GM19372 (cell line): ENCODE measurements around the gene TTC7B.
A peak's percentile ranks its signal among the peaks of the same experiment; 100 is the strongest.

Source experiments
- ATAC-seq: cut with Tn5 transposase; IDR thresholded peaks from one replicate; pipeline ENCODE4 v1.9.1; 2021; ENCODE audit warnings: mild to moderate bottlenecking, low read depth, moderate library complexity; ENCODE audit not compliant: unreplicated experiment

The TTC7B gene

DNA sequence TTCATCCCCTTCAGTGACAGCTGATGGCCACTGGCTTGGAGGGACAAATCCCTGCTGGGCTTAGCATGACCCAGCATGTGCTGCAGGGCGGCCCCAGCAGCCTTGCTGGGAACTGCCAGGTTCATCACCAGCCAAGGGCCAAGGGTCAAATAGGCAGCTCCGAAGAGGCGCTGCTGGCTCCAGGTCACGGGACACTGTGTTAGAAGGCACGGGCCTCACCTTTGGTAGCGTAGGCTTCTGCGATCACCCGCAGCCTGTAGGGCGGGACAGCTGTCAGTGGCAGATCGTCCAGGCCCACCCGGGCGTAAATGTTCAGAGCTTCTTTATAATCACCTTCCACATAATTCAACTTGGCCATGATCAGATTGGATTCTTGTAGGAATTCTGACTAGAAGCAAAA, 35.7 kb downstream of the TTC7B start:
- no peak for ATAC-seq

DNA sequence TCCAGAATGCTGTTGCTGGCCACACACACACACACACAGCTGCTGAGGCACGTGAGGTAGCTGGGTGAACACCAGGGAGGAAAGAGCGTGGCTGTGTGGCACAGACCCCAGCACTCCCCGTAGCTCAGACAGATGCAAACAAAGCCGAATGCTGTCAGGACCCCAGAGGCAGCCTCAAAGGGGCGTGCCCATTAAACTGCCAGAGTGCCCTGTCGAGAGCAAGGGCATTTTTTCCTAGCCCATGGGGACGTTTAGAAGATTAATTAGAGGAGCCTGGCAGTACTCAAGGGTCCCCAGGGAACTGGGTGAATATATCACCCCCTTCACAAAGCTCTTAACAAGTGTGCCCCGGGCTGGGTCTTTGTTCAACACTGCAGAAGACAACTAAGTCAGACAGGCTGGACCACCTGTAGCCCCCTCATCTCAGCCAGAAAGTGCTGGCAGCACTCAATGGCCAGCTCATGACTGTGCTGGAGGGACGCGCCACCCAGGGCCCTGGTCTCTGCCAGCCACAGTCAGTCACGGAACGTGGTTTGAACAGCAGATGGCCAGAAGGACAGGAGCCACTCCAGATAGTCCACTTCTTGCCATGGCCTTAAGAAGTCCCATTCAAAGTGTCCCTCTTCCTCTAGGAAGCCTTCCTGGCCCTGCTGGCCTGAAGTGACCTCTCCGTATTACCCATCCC, 37.5 kb downstream of the TTC7B start:
- no peak for ATAC-seq

DNA sequence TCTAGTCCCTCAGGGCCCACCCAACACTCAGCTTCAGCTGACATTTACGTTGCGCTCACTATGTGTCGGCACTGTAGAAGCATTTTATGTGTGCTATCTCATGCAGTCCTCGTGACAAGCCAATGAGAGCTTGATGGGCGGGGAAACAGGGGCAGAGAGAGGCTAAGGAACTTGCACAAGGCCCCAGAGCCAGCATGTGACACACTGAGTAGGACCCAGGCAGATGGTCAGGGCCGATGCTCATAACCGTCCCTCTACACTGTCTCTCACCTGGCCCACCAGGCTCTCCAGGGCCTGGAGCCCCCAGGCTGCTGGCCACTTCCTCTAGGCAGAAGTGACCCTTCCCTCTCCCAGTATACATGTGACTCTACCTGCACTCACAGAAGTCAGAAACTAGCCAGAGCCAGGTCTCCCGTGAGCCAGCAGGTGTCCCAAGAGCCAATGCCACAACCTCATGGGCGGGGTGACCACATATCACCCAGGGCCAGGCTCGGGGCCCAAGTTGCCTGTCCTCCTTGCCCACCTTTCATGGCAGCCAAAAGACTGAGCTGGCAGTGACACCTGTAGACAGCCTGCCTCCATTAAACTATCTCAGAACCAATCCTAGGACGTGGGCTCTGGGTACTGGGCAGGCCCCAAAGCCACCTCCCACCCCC, 38.3 kb downstream of the TTC7B start:
- no peak for ATAC-seq

DNA sequence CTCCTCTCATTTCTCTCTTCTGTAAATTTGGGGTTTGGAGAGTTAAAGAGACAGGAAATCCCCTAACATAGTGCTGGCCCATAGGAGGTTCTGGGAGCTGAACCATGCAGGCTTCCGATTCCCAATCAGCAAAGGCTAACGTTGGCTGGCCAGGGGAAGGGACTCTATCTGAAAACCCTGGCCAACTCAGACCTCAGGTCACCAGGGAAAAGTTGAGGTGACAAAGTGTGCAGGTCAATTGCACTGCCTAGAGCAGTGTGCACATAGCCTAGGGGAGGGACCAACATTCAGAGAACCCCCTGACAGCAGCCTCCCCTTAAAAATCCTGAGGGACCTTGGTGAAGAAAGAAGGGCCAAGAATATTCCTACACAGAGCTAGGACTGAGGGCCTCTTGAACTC, 38.9 kb downstream of the TTC7B start:
- ATAC-seq, result no peak

DNA sequence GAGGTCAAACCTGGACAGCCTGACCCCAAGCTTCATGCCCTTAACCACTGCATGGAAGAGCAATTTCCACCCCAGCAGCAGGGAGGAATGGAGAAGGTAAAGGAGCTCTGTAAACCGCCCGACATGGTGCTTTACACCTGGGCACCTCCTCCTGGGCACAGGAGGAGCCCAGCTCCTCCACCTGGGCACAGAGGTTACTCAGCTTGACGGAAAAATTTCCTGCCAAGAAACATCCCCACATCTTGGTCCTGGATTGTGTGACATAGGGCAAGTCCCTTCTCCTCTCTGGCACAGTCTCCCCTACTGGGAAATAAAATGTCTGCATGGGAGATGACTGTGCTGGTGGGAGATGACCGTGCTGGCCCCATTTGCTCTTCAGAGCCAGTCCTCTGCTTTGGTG, 40.8 kb downstream of the TTC7B start:
- ATAC-seq, result no peak

DNA sequence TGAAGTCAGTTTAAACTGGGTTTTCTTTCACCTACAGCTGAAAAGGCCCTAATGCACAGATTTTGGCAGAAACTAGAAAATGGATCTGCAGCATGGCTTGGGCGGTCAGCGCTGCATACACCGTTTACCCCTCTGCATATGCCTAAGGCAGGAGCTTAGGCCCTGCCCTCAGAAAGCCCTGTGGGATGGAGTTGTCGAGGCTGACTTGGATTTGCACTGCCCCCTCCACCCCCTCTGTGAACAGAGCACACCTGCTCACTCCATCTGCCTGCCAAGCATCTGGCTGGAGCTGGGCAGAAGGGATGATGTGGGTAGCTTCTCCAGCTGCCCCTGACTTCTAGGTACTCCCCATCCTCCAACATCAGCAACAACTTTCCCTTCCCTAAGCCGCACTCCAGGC, 41.9 kb downstream of the TTC7B start:
- ATAC-seq, result no peak

DNA sequence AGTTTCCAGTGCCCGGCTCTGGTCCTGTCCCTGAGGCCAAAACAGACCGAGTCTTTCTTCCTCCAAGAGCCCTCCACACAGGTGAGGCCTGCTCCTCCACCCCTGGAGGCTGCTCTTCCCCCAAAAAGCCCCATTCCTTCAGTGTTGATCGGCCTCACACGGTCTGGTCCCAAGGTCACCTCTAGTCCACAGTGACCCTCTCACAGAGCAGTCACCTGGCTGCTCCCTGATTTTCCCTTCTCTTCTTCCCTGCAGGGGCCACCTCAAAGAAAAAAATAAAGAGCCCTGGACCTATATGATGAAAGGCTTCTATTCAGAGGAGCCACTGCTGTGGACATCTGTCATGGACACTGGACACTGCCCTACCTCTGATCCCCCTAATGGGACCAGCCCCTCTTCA, 42.5 kb downstream of the TTC7B start:
- no peak for ATAC-seq

DNA sequence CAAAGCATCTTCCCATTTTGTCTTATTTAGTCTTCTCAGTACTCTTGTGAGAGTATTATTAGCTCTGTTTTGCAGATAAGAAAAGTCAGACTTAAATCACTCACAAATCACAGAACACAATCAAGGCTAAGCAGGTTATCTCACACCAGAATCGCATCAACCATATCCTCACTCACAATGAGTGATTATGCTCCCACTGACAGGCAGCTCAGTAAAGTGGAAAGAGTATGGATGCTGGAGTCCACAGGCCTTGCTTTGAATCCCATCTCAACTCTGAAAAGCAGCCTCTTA, 43.1 kb downstream of the TTC7B start:
- no peak for ATAC-seq

DNA sequence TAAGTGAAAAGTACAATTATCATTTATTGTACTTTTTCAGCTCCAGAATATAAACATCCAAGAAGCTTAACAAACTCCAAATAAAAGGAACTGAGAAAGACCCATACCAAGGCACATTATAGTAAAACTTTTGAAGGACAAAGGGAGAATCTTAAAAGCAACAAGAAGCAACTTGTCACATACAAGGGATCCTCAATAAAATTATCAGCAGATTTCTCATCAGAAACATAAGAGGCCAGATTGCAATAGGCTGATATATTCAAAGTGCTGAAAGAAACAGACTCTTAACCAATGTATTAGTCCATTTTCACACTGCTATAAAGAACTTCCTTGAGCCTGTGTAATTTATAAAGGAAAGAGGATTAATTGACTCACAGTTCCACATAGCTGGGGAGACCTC, 48.3 kb downstream of the TTC7B start:
- no peak for ATAC-seq

DNA sequence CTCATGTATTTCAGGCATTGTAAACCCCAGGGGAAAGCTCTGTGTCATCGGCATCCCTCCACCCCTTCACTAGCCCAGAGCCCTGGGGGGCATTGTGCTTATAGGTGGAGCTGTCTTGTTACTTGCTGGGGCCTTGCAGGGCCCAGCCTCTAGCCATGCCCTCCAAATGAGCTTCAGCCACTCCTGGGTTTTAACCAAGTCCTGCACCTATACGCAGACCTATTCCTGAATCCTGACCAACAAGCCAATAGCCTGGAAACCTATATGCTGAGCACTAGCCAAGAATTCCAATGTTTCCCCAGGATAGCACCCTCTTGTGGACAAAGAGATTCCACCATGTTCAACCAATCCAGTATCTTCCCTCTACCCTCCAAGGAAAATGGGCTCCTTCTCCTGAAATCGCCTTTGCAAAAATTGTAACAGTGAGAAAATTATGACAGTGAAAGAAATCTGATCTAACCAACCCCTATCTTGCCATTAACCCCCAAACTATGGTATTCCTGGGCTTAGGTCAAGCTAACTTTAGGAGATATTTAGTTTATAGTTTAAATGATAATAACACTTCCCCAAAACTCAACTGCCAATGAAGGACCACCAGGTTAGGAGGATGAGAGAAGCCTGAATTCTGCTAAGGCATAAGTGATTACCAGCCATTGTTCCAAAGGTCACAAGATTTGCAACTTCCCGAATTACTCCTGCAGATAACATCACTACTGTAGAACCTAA, 55.5 kb downstream of the TTC7B start:
- no peak for ATAC-seq

DNA sequence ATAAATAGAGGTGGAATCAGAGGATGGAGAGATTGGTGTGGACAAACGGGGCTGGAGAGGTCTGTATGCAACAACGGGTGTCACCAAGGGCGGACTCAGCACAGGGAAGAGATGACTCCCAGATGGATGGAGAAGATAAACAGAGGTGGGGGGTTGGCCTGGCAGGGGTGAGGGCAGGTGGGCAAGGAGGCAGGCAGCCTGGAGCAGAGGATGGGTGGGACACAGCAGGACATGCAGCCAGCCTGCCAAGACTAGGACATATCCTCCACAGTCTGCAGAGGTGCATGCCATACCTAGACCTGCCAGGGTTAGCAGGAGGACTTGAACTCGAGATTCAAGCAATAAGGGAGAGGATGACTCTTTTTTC, 56.2 kb downstream of the TTC7B start:
- ATAC-seq, result no peak

DNA sequence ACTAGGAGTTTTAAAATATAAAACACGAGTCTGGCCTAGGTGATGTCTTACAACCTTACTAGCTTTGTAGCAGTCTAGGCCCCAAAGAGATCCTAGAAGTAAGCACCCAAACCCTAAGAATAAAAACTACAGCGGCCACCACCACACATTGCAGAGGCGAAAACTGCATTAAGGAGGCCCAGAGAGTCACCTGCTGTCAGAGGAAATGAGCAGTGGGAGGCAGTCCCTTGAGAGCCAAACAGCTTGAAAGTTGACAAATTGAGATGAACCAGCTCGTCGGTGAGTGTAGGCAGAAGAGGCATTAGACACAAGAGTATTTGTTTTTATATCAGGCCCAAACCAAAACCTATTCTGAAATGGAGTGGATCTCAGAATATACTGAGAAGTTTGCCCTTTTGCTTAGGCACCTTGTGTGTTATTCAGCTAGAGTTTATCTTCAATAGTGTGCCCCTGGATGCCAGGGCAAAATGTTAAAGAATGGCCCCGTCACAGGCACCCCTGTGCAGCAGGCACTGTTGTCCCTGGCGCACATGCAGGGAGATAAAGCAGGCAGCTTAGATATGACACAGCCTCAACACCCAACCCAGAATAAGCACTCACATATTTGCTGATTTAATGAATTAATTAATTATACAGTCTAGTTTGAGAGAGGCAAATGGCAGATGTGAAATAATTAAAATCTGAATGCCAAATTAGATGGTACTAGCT, 56.7 kb downstream of the TTC7B start:
- no peak for ATAC-seq

DNA sequence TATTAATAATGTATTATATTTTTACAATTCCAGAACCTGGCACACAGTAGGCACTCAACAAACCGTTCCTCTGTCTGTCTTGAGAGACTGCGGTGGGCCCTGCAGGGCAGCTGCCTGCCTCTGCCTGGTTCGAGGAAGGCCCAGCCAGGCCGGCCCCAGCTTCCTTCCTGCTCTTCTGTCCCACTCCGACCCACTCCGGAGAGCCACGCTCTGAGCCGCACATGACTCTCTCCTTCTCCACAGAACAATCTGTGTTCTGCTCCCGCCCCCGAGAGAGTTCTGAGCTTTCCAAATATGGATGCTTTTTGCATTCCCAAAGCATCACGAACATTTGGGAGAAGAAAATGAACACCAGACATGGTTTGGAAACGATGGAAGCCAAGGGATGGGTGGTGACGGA, 57.3 kb downstream of the TTC7B start:
- ATAC-seq, result peak; percentile 16

DNA sequence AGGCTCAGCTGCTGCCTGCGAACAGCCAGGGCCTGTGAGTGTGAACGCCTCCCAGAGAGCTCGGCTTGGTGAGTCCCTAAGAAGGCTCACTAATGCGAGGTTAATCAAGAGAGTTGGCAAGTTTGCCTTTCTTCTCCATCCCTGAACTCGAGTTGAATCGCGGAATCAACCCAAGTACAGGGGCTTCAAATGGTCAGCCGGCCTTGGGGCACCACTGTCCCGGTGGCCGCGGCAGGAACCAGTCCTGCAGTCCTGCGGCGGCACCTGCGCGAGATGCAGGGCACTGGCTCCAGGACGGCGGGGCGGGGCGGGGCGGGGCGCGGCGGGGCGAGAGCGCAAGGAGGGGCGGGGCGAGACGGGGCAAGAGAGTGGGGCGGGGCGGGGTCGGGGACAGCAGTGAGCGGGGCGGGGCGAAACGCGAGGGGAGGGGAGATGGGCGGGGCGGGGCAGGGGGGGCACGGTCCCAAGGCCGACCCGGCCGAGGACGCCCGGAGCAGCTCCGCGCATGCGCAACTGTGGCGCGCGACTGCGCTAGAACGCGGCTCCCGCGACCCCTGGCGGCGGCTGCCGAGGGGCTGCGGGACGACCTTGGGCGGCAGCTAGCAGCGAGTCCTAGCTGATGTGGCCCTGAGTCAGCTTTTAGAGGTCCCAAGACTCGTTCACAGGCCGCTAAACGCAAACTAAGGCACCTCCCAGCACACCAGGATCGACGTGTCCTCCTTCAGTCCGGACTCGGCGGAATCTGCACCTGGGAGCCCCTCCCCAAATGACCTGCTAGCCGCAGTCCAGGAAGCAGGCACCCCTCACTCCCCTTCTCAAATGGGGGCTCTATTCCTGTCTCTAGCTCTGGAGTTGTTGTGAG, 58.0 kb downstream of the TTC7B start:
- peak; percentile 87 for ATAC-seq

DNA sequence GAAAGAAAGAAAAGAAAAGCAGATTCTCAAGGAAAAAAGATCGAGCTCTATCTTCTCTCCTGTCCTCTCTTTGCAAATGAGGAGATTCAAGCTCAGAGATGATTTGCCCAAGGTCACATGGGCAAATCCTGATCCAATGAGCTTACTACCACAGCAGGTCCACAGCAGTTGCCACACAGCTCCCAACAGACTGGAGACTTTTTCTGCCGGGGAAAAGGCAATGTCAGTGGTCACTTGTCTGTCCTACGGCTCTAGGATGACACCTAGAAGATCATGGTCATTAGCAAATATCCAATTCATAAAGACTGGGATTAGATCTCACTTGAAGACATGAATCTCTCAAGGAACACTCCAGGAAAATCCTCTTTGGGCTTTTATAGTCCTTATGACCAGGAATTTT, 58.8 kb downstream of the TTC7B start:
- no peak for ATAC-seq

DNA sequence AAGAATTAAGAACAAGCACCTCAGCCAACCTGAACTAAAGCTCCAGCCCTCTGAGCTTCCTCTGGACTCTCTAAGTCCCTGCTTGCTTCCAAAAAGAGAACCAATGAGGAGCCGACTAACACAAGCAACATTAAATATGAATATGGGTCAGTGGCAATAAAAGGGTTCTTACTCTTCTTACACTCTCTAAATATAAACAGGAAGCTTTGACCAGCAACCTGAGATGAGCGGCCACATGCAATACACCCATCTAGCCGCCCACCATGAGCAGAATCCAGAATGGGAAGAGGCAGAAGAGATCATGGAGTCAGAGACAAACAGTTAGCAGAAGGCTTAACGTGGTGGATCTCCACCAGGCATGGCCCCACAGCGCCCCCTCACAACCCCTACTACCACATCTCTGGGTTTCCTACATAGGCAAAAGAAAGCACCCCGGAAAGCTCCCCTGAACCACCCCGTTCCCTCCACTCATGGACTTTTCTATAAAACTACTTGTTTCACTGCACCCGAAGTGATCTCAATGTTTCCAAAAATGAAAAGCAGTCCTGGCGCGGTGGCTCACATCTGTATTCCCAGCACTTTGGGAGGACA, 59.4 kb downstream of the TTC7B start:
- ATAC-seq, result no peak

DNA sequence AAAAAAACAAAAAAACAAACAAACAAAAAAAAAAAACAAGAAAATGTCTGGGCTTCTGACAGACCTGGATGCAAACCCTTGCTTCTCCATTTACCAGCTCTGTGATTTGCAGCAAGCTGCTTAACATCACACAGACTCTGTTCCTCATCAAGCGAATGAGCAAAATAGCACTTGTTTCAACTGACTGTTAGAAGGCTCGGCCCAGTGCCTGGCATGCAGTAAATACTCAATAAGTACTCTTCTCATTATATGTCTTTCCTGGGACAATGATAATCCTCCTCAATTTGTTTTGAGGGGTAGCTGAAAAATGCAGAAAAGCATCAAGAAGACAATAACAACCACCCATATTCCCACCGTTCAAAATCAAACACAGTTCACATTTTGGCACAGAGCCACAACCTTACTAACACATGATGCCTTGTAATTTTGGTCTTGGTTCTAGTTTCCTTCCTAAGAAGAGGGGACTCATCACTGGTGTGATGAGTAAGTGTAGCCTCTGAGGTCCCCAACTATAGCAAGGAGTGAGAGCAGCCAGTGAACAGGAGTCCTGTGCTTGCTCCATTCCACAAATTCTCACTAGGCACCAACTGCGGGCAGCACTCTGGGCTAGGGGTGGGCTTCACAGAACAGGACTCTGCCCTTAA, 60.4 kb downstream of the TTC7B start:
- no peak for ATAC-seq

DNA sequence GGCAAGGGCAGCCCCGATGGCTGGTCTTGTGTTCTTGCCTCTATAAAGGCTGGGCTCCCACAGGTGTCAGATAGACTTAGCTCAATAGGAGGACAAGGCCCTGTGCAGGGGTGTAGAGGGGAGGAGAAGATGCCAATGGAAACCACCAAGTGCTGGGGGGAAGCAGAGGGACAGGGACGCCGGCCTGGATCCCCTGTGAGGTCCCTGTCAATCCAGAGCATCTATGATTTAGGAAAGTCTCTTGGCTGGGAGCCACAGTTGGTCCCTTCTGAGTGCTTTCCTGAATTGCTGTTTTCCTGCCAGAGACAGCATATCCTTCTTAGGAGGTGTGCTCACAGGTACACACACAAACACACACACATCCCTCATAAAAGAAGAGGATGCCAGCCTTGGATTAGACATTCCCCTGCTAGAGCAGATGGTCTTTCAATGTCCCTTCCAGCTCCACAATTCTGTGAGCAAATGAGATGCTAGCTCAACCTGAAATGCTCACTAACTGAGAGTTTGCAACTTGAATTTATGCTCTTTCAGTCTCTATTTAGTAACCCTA, 62.7 kb downstream of the TTC7B start:
- ATAC-seq, result no peak

DNA sequence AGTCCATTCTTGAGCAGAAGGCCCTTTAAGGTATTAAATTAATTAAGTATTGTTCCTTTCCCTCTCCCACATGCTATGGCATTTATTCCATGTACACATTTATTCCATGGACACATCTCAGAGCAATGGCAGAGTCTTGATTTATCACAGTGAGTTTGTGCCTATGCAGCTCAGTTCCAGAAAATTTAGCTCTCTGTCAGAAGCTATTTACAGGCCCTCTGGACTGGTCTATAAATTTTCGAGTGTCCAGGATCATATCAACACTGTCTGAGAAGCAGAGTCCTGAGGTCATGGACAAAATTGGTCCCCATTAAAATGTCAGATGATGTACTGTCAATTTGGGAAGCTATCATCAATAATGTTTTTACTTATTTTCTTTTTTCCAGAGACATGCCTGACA, 65.5 kb downstream of the TTC7B start:
- no peak for ATAC-seq

DNA sequence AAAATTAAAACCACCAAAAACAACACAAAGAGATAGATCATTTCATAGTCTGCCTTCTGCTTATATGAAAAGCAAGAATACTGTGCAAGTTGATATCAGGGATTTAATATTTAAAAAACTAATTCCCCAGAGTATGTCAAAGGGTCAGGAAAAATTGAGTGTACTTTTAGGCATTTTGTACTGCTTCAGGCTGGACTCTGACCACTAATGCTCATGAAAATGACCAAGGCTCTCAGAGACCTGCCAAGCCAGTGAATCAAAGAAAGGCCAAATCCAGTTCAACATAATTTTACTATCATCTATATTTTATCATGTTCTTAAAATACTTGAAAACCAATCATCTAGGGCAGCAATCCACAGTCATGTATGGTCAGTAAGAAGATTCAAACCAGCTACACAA, 66.0 kb downstream of the TTC7B start:
- ATAC-seq, result no peak
